IPS-18a (cell line): Measurements from ENCODE around the gene RSPH4A.
"Not testable (repeated sequence)": the region's sequence is repeated elsewhere in the genome, so short reads cannot be mapped to it uniquely, and the experiment has no call there.

Source experiments
- H3K27ac ChIP-seq: one replicate; pipeline ENCODE4 v1.5.1; 2013; ENCODE audit warnings: low read length
- H3K27me3 ChIP-seq: one replicate; pipeline ENCODE4 v1.6.1; 2013; ENCODE audit warnings: mild to moderate bottlenecking, low read length; ENCODE audit not compliant: control insufficient read depth, insufficient read depth
- H3K36me3 ChIP-seq: one replicate; pipeline ENCODE4 v1.6.1; 2013; ENCODE audit warnings: low read depth, low read length; ENCODE audit not compliant: control insufficient read depth
- H3K4me1 ChIP-seq: one replicate; pipeline ENCODE4 v1.6.1; 2013; ENCODE audit warnings: low read depth, low read length; ENCODE audit not compliant: control insufficient read depth
- H3K4me3 ChIP-seq: one replicate; pipeline ENCODE4 v1.5.1; 2013; ENCODE audit warnings: low read length
- H3K9ac ChIP-seq: one replicate; pipeline ENCODE4 v1.6.1; 2013; ENCODE audit warnings: mild to moderate bottlenecking, low read length, moderate library complexity
- H3K9me3 ChIP-seq: one replicate; pipeline ENCODE4 v1.6.1; 2013; ENCODE audit warnings: low read depth, low read length; ENCODE audit not compliant: control insufficient read depth

Gene RSPH4A

GRCh38 chr6:116586276-116586675 is 30.0 kb upstream of the RSPH4A start:
- peaks cover 49% of the 10 kb centered on the region for H3K36me3 ChIP-seq

GRCh38 chr6:116586738-116587137 is 29.5 kb upstream of the RSPH4A start:
- H3K27ac ChIP-seq, result no peak overlapping the region
- H3K27me3 ChIP-seq, result no peaks in the 10 kb centered on the region
- peaks cover 53% of the 10 kb centered on the region for H3K36me3 ChIP-seq

More at GRCh38 chr6:116586276-116586675, 30.0 kb upstream of the RSPH4A start:
- no peak overlapping the region for H3K9ac ChIP-seq
- no peaks in the 10 kb centered on the region for H3K9me3 ChIP-seq
- H3K4me3 ChIP-seq, result no peak overlapping the region
- H3K4me1 ChIP-seq, result no peaks in the 10 kb centered on the region
- no peak overlapping the region for H3K27ac ChIP-seq
- H3K27me3 ChIP-seq, result no peaks in the 10 kb centered on the region

GRCh38 chr6:116595247-116595646 is 21.0 kb upstream of the RSPH4A start:
- H3K27me3 ChIP-seq, result no peaks in the 10 kb centered on the region
- H3K4me3 ChIP-seq, result no peak overlapping the region
- no peaks in the 10 kb centered on the region for H3K4me1 ChIP-seq
- H3K9ac ChIP-seq, result no peak overlapping the region
- no peaks in the 10 kb centered on the region for H3K9me3 ChIP-seq
- H3K36me3 ChIP-seq, result peaks cover 37% of the 10 kb centered on the region
- no peak overlapping the region for H3K27ac ChIP-seq

More at GRCh38 chr6:116586738-116587137, 29.5 kb upstream of the RSPH4A start:
- no peaks in the 10 kb centered on the region for H3K9me3 ChIP-seq
- H3K4me1 ChIP-seq, result no peaks in the 10 kb centered on the region
- no peak overlapping the region for H3K4me3 ChIP-seq
- H3K9ac ChIP-seq, result no peak overlapping the region

- peaks cover 21% of the 10 kb centered on the region for H3K36me3 ChIP-seq
- H3K4me1 ChIP-seq, result no peaks in the 10 kb centered on the region
- H3K27me3 ChIP-seq, result no peaks in the 10 kb centered on the region
- H3K9me3 ChIP-seq, result no peaks in the 10 kb centered on the region
- no peak overlapping the region for H3K27ac ChIP-seq
- H3K9ac ChIP-seq, result no peak overlapping the region
- no peak overlapping the region for H3K4me3 ChIP-seq
Observed at GRCh38 chr6:116596815-116597214, 19.5 kb upstream of the RSPH4A start.

GRCh38 chr6:116603916-116604315 is 12.4 kb upstream of the RSPH4A start:
- not testable (repeated sequence) for H3K27ac ChIP-seq, H3K9ac ChIP-seq, H3K36me3 ChIP-seq, H3K9me3 ChIP-seq, H3K4me1 ChIP-seq, H3K4me3 ChIP-seq, H3K27me3 ChIP-seq

GRCh38 chr6:116604868-116605267 is 11.4 kb upstream of the RSPH4A start:
- not testable (repeated sequence) for H3K36me3 ChIP-seq, H3K4me1 ChIP-seq, H3K27ac ChIP-seq, H3K9ac ChIP-seq, H3K4me3 ChIP-seq, H3K9me3 ChIP-seq, H3K27me3 ChIP-seq

- Histone ChIP-seq H3K9ac (no peak overlapping the region), H3K27me3 (no peaks in the 10 kb centered on the region), H3K9me3 (no peaks in the 10 kb centered on the region), H3K36me3 (no peaks in the 10 kb centered on the region), H3K4me3 (no peak overlapping the region), H3K27ac (no peak overlapping the region), H3K4me1 (peaks cover under 1% of the 10 kb centered on the region)
Observed at GRCh38 chr6:116605935-116606334, 10.3 kb upstream of the RSPH4A start.

GRCh38 chr6:116611056-116611455 is 5.2 kb upstream of the RSPH4A start:
- H3K36me3 ChIP-seq, result no peaks in the 10 kb centered on the region
- no peaks in the 10 kb centered on the region for H3K27me3 ChIP-seq
- H3K9me3 ChIP-seq, result no peaks in the 10 kb centered on the region
- no peak overlapping the region for H3K27ac ChIP-seq
- no peak overlapping the region for H3K9ac ChIP-seq
- H3K4me3 ChIP-seq, result no peak overlapping the region
- H3K4me1 ChIP-seq, result peaks cover 11% of the 10 kb centered on the region

GRCh38 chr6:116616737-116617053 is 416 bp downstream of the RSPH4A start:
- peak overlapping the region; percentile 94 for H3K9ac ChIP-seq
- H3K36me3 ChIP-seq, result no peaks in the 10 kb centered on the region
- H3K27ac ChIP-seq, result no peak overlapping the region
- H3K4me1 ChIP-seq, result peaks cover 3% of the 10 kb centered on the region
- H3K9me3 ChIP-seq, result no peaks in the 10 kb centered on the region
- H3K4me3 ChIP-seq, result peak overlapping the region; percentile 99
- peaks cover 15% of the 10 kb centered on the region for H3K27me3 ChIP-seq

GRCh38 chr6:116624036-116624805 is 7.9 kb downstream of the RSPH4A start:
- Histone ChIP-seq H3K4me3 (no peak overlapping the region), H3K9ac (no peak overlapping the region), H3K4me1 (no peaks in the 10 kb centered on the region), H3K9me3 (no peaks in the 10 kb centered on the region), H3K36me3 (no peaks in the 10 kb centered on the region), H3K27me3 (no peaks in the 10 kb centered on the region), H3K27ac (no peak overlapping the region)

GRCh38 chr6:116625872-116626271 is 9.6 kb downstream of the RSPH4A start:
- no peaks in the 10 kb centered on the region for H3K27me3 ChIP-seq
- no peaks in the 10 kb centered on the region for H3K4me1 ChIP-seq
- H3K27ac ChIP-seq, result no peak overlapping the region
- no peaks in the 10 kb centered on the region for H3K9me3 ChIP-seq
- H3K36me3 ChIP-seq, result no peaks in the 10 kb centered on the region
- no peak overlapping the region for H3K9ac ChIP-seq
- H3K4me3 ChIP-seq, result no peak overlapping the region

GRCh38 chr6:116629563-116629981 is 13.3 kb downstream of the RSPH4A start:
- H3K27me3 ChIP-seq, result no peaks in the 10 kb centered on the region
- H3K4me1 ChIP-seq, result no peaks in the 10 kb centered on the region
- no peak overlapping the region for H3K27ac ChIP-seq
- no peaks in the 10 kb centered on the region for H3K9me3 ChIP-seq
- H3K9ac ChIP-seq, result no peak overlapping the region
- H3K36me3 ChIP-seq, result no peaks in the 10 kb centered on the region
- H3K4me3 ChIP-seq, result no peak overlapping the region
